Astrocyte of the spinal cord (primary cell): Measurements from ENCODE around the gene PBX4.

Experiments
- DNase-seq: peaks from one replicate; pipeline ENCODE4 v3.0.0; 2011; ENCODE audit warnings: low read depth, low spot score
- H3K4me3 ChIP-seq: 2 replicates; pipeline ENCODE4 v1.5.1; 2011; ENCODE audit warnings: low read depth, mild to moderate bottlenecking, low read length, moderate library complexity
- in situ Hi-C: cut with HindIII; loops from 2 replicates; pipeline ENCODE4 v1.10.0; 2017; ENCODE audit warnings: low sequenced_read_pairs
- TF ChIP-seq, protein P1 (sequence below): IDR thresholded peaks from 2 replicates; pipeline ENCODE4 v1.5.1; 2012; ENCODE audit warnings: low read depth, mild to moderate bottlenecking, low read length, inconsistent platforms

Gene PBX4

DNA sequence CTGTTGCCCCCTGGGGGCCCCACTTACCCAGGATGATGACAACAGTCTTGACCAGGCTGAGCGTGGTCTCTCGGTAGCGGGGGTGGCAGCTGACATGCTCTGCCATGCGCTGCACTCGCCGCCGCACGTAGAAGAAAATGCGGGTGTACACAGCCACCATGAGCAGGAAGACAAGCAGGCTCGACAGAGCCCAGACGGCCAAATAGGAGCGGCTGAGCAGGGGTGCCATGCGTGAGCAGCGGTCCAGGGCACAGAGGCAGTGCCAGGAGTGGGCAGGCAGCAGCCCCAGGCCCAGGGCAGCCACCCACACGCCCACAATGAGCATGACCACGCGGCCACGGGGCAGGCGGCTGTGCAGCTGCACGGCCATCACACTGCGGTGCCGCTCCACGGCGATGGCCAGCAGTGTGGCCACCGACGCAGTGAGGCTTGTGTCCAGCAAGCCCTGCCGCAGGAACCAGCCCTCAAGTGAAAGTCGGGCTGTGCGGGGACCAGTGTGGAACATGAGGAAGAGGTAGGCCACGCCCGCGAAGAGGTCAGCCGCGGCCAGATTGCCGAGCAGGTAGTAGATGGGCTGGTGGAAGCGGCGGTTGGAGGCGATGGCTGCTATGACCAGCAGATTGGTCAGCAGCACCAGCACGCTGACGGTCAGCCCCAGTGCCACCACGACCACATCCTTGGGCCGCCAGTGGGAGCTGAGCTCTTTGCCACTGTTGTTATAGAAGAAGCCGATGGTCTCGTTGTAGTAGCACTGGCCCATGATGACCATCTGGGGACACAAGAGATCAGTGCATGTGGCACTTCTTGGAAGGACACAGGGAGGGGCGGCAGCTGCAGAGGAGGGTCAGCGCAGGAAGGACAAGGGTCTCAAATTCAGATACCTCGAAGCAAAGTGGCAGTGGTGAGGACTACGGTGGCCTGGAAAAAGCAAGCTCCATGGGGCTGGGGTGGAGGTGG is 8.3 kb upstream of the PBX4 start:
- in situ Hi-C loops: no loop called here
- no peak for DNase-seq
- TF ChIP-seq, protein P1, sequence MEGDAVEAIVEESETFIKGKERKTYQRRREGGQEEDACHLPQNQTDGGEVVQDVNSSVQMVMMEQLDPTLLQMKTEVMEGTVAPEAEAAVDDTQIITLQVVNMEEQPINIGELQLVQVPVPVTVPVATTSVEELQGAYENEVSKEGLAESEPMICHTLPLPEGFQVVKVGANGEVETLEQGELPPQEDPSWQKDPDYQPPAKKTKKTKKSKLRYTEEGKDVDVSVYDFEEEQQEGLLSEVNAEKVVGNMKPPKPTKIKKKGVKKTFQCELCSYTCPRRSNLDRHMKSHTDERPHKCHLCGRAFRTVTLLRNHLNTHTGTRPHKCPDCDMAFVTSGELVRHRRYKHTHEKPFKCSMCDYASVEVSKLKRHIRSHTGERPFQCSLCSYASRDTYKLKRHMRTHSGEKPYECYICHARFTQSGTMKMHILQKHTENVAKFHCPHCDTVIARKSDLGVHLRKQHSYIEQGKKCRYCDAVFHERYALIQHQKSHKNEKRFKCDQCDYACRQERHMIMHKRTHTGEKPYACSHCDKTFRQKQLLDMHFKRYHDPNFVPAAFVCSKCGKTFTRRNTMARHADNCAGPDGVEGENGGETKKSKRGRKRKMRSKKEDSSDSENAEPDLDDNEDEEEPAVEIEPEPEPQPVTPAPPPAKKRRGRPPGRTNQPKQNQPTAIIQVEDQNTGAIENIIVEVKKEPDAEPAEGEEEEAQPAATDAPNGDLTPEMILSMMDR: no peak
- no peak overlapping the region for H3K4me3 ChIP-seq

DNA sequence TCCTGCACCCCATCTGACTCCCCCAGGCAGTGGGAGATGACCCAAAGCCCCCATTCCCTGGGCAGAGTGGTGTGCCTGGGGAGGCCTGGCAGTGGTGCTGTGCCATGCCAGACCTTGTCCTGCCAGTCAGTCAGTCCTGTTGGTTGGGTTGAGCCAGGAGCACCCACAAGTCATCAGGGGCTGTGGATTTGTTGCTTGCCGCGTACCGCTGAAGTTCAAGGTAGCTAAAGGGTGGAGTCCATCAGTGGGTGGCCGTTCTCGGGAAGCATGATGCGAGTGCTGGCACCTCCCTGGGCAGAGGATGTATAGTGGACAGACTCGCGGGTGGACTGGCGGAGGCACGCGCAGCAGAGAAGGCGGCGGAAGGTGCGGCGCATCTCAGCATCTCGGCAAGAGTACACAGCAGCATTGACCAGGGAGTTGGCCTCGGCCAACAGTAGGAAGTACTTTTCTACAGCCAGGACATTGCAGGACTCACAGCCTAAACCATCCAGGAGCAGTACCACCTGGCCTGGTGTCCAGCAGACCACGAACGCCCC is 5.6 kb upstream of the PBX4 start:
- no peak for DNase-seq
- TF ChIP-seq, protein P1: no peak
- no peak overlapping the region for H3K4me3 ChIP-seq
- in situ Hi-C loops: no loop called here

DNA sequence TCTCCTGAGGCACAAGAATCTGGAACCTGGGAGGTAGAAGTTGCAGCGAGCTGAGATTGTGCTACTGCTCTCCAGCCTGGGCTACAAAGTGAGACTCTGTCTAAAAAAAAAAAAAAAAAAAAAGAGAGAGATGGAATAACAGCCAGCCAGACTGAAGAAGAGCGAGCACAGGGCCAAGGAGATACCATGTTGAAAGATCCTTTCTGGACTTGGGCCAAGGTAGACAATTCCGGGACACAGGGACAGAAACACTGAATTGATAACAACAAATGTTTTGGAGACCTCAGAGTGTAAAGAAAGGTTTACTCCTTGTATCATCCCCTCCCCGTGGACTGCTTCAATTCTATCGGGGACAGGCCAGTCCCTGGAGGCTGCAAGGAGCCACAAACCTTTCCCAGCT is 4.9 kb upstream of the PBX4 start:
- TF ChIP-seq, protein P1: no peak
- in situ Hi-C loops: no loop called here
- DNase-seq: no peak
- no peak overlapping the region for H3K4me3 ChIP-seq

DNA sequence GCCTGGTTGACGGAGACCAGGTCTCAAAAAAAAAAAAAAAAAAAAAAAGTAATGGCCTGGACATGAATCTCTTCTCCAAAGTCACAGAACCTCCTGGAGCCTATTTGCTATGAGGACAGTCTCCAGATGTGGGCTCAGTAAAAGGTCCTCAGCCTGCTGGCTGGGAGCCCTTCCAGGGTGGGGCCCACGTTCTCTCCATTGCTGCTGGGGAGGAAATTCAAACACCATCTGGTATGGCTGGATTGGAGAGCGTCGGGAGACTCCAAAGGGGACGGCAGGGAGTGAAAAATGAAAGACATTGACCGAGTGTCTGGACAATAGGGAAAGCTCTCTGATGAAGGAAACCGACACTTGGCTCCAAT is 1.3 kb upstream of the PBX4 start:
- TF ChIP-seq, protein P1: no peak
- H3K4me3 ChIP-seq: no peak overlapping the region
- in situ Hi-C loops: no loop called here
- DNase-seq: no peak

DNA sequence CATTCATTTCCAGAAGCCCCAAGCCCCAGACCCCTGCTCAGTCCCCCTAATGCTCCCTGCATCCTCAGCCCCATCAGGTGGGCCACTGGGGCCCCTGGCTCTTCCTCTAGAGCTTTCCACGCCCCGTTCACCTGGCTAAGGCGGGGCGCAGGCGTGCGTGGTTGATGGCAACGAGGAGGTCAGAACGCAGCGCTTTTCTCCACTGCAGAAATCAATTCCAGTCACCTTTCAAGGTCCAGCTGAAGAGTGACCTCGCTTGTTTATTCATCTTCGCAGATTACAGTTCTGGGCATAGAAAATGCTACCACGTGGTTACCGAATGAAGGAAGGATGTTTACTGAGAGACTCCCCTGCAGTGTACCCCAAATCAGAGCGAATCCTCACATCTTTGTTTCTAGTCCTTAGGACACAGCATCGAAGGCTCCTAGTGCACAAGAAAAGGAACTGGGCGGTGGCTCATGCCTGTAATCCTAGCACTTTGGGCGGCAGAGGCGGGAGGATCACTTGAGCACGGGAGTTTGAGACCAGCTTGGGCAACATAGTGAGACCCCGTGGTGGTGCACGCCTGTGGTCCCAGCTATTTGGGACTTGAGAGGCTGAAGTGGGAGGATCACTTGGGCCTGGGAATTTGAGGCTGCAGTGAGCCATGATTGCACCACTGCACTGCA is 828 bp upstream of the PBX4 start:
- no peak for DNase-seq
- H3K4me3 ChIP-seq: no peak overlapping the region
- TF ChIP-seq, protein P1: no peak
- in situ Hi-C loops: no loop called here

DNA sequence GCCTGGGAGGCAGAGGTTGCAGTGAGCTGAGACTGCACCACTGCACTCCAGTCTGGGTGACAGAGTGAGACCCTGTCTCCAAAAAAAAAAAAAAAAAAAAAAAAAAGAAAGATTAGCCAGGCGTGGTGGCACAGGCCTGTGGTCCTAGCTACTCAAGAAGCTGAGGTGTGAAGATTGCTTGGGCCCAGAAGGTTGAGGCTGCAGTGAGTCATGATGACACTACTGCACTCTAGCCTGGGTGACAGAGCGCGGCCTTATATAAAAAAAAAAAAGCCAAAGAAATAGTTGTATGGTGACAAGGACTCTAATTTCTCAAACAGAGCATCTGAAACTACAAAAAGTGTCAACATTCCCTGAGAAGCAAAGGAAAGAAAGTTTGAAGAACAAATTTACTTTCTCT is 3.4 kb downstream of the PBX4 start:
- DNase-seq: no peak
- in situ Hi-C loops: no loop called here
- H3K4me3 ChIP-seq: no peak overlapping the region
- TF ChIP-seq, protein P1: no peak
